Stimulated activated naive CD8-positive, alpha-beta T cell treated with anti-CD3 and anti-CD28 coated beads, Interleukin-15, amount 100 ng/mL, for 72 hours (primary cell): Measurements from ENCODE around the gene RGL4.
A peak's percentile ranks its signal among the peaks of the same experiment; 100 is the strongest.
"Not testable (repeated sequence)": the region's sequence is repeated elsewhere in the genome, so short reads cannot be mapped to it uniquely, and the experiment has no call there.

Experiments
- ATAC-seq: fragments of 150-1000 bp; cut with Tn5 transposase; 2 replicates; pipeline ENCODE4 v1.10.0; 2021; ENCODE audit warnings: mild to moderate bottlenecking, moderate library complexity
- DNase-seq, 2 donors: peaks; one replicate each; pipeline ENCODE4 v3.0.0; 2021 to 2022
- H3K27ac Mint-ChIP-seq, 2 donors: one replicate each; pipeline ENCODE4 v1.8.0; 2022; ENCODE audit warnings: mild to moderate bottlenecking in 2 of 2, mixed read lengths in 2 of 2, moderate library complexity in 2 of 2
- H3K27me3 Mint-ChIP-seq: one replicate; pipeline ENCODE4 v1.8.0; 2022; ENCODE audit warnings: mixed read lengths
- H3K4me1 Mint-ChIP-seq: one replicate; pipeline ENCODE4 v1.8.0; 2022; ENCODE audit warnings: mild to moderate bottlenecking, mixed read lengths
- H3K4me3 Mint-ChIP-seq, 2 donors: one replicate each; pipeline ENCODE4 v1.8.0; 2022; ENCODE audit warnings: mild to moderate bottlenecking in 2 of 2, mixed read lengths in 2 of 2, moderate library complexity in 1 of 2
- H3K9me3 Mint-ChIP-seq, 2 donors: one replicate each; pipeline ENCODE4 v1.8.0; 2022; ENCODE audit warnings: mixed read lengths in 2 of 2

RGL4 gene

DNA sequence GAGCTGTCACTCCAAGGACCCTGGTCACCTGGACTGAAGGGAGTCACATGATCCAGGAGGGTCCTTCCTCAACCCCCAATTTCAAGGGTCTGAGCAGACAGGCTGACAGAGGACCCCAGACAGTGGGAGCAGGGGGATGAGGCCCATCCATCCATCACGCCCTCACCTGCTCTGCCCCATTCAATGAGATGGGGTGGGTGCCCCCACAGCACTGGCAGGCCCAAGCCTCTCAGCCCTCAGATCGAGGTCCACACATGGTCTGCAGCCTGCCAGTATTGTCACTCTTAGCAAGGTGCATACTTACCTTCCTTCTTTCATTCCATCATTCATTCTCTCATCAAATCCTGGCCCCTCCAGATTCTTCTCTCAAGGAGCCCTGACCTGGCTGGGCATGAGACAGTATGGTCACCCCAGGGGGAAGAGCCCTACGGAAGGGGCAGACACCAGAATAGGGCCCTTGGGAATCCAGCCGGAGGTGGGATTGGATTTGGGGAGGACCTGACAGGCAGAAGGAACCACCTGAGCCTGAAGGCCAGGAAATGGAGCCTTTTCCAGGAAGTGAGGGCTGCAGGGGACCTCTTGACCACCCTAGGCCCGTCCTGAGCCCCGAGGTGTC lies 15.8 kb upstream of the RGL4 start:
- H3K4me1 Mint-ChIP-seq, result peaks cover 17% of the 10 kb centered on the region
- H3K27me3 Mint-ChIP-seq, H3K4me3 Mint-ChIP-seq, ATAC-seq, DNase-seq, H3K27ac Mint-ChIP-seq, H3K9me3 Mint-ChIP-seq: not testable (repeated sequence)

DNA sequence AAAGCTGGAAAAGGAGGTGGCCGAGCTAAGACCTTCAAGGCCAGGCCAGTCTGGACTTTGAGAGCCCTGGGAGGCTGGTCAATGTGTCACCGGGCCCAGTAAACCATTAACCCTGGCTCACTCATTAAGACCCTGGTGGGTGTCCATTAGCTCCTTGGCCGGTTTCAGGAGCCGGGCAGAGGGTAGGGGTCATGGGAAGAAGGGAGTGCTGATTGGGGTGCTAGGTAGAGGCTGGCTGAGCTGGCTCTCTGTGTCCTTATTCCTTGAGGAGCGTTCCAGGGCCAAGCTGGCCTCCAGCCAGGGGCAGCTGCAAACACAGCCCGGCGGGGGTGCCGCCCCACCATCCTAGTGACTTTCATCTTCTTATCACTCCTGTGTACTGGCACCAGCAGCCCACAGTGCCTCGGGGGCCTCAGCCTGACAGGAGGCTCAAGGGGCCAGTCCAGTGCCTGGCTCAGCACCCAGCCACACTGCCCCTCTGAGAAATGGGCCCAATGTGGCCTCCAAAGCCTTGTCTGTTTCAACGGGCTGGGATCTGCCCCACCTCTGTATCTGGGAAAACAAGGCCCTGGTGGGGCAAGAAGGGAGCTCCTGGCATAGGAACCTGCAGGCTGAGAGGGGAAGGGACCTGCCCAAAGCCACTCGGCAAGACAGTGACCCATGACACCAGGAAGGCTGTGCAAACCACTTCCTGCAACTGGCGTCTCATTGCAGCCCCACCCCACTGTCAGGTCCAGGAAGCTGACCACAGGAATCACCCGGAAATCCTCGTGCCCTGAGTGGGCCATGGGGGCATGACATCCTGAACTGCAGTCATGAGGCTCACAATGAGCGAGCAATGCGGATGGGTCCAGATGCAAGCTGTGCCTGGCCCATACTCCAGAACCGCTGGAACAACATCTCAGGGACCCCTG lies 15.1 kb upstream of the RGL4 start:
- Mint-ChIP-seq H3K27ac (no peak overlapping the region), H3K4me3 (no peak overlapping the region), H3K4me1 (peaks cover 17% of the 10 kb centered on the region), H3K9me3 (no peaks in the 10 kb centered on the region), H3K27me3 (no peaks in the 10 kb centered on the region)
- DNase-seq, result no peak
- ATAC-seq, result no peak

DNA sequence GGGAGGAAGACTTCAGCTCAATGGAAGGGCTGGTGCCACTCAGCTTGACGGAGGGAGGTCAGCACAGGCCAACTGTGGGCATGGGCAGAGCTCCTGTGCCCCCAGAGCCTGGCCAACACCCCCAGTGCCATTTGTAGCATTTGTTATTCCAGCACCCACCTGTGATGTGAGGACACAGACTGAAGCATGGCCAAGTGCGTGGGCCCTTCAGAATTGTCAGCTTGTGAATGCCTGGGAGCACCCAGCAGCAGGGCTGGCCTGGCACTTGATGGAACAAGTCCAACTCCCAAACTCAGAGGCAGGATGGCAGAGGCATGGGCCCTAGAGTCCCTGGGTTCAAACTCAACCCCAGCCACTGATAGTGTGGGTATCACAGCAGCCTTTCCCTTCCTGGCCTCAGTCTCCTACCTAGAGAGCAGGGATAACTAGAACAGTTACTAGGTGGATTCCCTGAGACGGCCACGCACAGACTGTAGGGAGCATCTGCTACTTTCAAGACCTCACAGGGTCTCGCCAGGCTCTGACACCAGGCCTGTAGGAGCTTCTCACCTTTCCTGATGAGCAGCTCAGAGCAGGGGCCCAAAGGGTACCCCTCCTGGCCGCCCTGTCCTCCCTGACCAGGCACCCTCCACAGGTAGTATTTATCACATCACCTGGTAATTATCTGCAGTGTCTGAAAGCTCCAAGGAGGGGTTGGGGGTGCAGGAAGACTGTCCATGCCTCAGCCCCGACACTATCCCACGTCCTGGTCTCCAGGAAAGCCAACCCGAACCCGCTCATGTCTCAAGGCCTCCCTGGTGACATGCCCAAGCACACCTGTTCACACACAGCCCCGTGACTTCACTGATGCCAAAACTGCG lies 13.7 kb upstream of the RGL4 start:
- not testable (repeated sequence) for H3K4me3 Mint-ChIP-seq, H3K9me3 Mint-ChIP-seq, ATAC-seq, H3K27me3 Mint-ChIP-seq, DNase-seq
- Mint-ChIP-seq H3K4me1 (peaks cover 17% of the 10 kb centered on the region), H3K27ac (peak overlapping the region; percentile 29 to 52)

DNA sequence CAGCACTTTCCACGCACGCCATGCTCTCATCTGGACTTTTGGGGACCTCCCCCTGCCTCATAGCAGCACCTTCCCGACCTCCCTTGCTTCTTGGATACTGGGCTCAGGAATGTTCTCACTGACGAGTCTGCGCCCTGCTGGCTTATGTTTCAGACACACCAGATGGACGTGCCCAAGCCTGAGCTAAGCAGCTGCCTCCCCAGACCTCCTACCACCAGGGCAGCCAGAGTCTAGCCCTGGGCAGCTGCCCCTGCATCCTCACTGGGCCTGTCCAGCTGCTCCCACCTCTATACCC lies 13.2 kb upstream of the RGL4 start:
- Mint-ChIP-seq H3K4me3 (no peak overlapping the region), H3K27me3 (no peaks in the 10 kb centered on the region), H3K27ac (peak overlapping the region; percentile 52 to 82), H3K4me1 (peaks cover 14% of the 10 kb centered on the region), H3K9me3 (no peaks in the 10 kb centered on the region)
- DNase-seq (no peak), ATAC-seq (no peak)

DNA sequence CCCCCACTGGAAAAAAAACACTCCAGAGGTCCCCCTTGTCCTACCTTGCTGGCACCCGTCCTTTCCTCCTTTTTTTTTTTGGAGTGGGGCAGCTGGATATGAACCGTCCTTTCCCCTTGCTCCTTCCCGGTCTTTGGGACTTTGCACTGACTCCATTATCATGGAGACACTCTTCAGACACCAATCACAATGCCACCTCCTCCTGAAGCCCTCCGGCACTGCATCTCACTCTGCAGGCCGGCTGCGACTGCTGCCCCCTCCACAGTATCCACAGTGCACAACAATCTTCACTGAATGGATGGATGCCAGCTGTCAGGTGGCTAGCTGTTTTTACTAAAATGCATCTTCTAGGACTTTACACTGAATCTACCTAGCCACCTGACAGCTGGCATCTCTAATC lies 12.7 kb upstream of the RGL4 start:
- no peak for DNase-seq
- peak overlapping the region in 1 of 2 donors; percentile 21 for H3K27ac Mint-ChIP-seq
- H3K9me3 Mint-ChIP-seq, result no peaks in the 10 kb centered on the region

DNA sequence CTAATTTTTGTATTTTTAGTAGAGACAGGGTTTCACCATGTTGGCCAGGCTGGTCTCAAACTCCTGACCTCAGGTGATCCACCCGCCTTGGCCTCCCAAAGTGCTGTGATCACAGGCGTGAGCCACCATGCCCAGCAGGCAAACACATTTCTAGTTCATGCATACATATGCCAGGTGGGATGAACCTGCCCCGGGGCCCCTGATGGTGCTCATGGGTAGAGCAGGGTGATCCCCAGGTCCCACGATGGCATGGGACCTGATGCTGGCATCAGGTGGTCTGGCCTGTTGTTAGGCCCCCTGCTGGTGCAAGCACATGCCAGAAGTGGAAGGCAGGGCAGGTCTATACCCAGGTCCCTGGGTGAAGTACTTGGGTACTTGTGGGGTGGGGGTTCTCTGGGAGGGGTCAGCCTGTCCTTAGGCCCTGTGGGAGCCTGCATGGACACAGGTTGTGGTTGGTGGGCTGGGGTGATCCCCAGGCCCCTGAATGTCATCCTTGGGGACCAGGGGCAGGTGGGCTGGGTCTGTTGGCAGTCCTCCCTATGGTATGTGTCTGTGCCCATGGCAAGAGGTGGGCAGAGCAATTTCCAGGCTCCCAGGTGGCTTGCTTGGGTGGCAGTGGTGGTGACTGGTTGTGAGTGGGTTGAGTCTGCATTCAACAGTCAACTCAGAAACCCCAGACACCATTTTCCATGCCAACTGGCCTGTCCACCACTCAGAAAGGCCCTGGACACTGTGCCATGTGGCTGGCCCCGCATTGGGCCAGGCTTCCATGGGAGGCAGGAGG lies 9.6 kb upstream of the RGL4 start:
- no peaks in the 10 kb centered on the region for H3K27me3 Mint-ChIP-seq
- peaks cover 14% of the 10 kb centered on the region for H3K4me1 Mint-ChIP-seq
- no peak for ATAC-seq
- peak overlapping the region in 1 of 2 donors; percentile 30 for H3K27ac Mint-ChIP-seq
- no peaks in the 10 kb centered on the region for H3K9me3 Mint-ChIP-seq
- no peak for DNase-seq
- H3K4me3 Mint-ChIP-seq, result peak overlapping the region in 1 of 2 donors; percentile 7

More for the DNA sequence above, 12.7 kb upstream of the RGL4 start:
- Mint-ChIP-seq H3K27me3 (no peaks in the 10 kb centered on the region), H3K4me1 (peaks cover 11% of the 10 kb centered on the region), H3K4me3 (no peak overlapping the region)
- no peak for ATAC-seq

DNA sequence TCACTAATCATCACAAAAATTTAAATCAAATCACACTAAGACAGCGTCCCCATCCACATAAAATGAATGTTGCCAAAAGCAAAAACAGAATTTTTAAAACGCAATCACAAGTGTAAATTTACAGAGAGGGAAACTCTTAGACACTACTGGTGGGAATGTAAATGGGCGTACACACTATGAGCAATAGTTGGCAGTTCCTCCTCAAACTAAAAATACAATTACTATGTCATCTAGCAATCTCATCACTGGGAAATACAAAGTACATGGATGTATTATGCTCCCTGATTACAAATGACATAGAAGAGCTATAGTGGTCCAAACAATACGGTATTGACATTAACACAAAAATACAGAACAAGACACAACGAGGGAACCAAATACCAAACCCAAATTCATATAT lies 8.7 kb upstream of the RGL4 start:
- ATAC-seq (no peak), DNase-seq (no peak)
- H3K9me3 Mint-ChIP-seq, result no peaks in the 10 kb centered on the region
- peaks cover 23% of the 10 kb centered on the region for H3K4me1 Mint-ChIP-seq
- peak overlapping the region in 1 of 2 donors; percentile 16 for H3K27ac Mint-ChIP-seq
- H3K27me3 Mint-ChIP-seq, result no peaks in the 10 kb centered on the region
- no peak overlapping the region for H3K4me3 Mint-ChIP-seq

DNA sequence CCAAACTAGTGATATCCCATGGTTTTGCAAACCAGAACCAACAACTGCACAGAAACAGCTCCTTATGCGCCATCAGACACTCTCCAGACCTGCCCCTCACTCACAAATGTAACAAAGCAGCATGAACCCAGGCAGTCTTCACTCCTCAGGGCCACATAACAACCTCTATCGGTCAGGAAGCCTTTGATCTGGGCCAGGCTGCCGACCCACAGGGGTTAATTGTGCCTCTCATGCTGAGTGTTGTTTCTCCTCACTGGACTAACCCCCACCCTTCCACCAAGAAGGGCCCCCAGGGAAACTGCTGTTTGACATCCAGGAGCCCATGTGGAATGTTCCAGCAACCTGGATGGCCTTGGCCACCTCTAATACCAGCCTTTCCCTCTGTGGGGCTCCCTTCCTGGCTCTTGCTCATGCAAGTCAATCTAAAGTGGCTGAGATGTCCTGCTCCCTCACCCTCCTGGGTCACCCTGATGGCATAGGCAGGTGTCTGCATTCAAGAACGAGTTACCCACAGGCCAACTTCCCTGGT lies 7.9 kb upstream of the RGL4 start:
- DNase-seq, result no peak
- peaks cover 22% of the 10 kb centered on the region for H3K4me1 Mint-ChIP-seq
- H3K9me3 Mint-ChIP-seq, result no peaks in the 10 kb centered on the region
- no peak overlapping the region for H3K27ac Mint-ChIP-seq
- H3K27me3 Mint-ChIP-seq, result no peaks in the 10 kb centered on the region
- ATAC-seq, result no peak
- H3K4me3 Mint-ChIP-seq, result no peak overlapping the region

DNA sequence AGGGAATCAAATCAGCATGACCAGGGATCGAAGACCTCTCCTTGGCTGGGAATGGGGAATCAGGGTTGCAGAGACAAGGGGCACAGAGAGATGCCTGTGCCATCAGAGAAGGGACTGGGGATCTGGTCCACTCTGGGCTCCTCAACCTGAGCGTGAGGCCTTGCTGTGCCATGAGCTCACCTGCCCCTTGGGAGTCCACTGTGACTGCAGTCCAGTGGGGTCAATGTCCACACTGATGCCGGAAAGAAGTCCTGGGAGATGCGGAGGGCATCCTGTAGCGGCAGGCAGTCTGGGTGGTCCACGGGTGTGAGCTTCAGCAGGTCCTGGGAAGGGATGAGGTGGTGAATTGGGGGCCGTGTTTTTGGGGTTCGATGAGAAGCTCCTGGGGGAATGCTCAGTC lies 7.3 kb upstream of the RGL4 start:
- ATAC-seq, result no peak
- no peaks in the 10 kb centered on the region for H3K9me3 Mint-ChIP-seq
- H3K4me3 Mint-ChIP-seq, result no peak overlapping the region
- no peaks in the 10 kb centered on the region for H3K27me3 Mint-ChIP-seq
- peak overlapping the region; percentile 22 to 74 for H3K27ac Mint-ChIP-seq
- peaks cover 18% of the 10 kb centered on the region for H3K4me1 Mint-ChIP-seq
- DNase-seq, result no peak

DNA sequence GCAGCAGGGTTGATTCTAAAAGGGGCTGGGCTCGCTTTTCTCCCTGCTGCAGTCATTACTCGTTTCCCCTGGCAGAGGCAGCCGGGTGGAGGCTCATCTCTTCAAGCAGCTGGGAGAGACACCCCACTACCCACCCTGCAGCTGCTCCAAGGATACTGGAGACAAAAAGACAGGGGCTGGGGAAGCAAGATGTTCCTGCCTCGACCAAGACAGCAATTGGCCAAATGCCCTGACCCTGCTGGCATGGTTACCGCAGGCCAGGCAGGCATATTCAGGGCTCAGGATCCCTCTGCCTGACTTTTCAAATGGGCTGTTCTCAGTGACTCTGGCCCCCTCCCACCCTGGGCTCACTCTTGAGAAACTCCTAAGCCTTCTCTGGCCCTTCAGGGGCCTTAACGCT lies 6.8 kb upstream of the RGL4 start:
- H3K27me3 Mint-ChIP-seq, result no peaks in the 10 kb centered on the region
- H3K9me3 Mint-ChIP-seq, result no peaks in the 10 kb centered on the region
- DNase-seq (no peak), ATAC-seq (no peak)
- no peak overlapping the region for H3K27ac Mint-ChIP-seq
- H3K4me1 Mint-ChIP-seq, result peaks cover 18% of the 10 kb centered on the region
- no peak overlapping the region for H3K4me3 Mint-ChIP-seq

DNA sequence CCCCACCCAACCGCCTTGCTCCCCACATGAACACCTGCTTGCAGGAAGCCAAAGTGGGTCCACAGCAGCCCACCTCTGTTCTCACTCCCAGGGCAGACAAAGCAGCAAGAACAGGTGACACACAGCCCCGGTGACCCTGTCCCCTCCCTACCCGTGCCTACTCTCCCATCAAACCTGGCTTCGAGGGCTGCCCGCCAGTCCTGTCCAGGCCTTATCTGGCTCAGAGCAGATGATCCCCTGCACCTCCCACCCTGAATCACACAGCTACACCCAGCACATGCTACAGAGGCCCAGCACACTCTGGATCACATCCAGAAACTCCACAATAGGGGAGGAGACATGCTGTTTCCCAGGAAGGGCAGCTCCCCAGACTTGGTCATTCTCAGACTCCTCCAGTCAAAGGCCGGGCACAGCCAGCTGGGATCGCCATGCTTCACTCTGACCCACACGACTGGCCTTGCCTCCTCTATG lies 6.2 kb upstream of the RGL4 start:
- no peak for ATAC-seq
- Mint-ChIP-seq H3K4me1 (peaks cover 18% of the 10 kb centered on the region), H3K4me3 (no peak overlapping the region), H3K27ac (no peak overlapping the region), H3K9me3 (no peaks in the 10 kb centered on the region), H3K27me3 (no peaks in the 10 kb centered on the region)
- DNase-seq, result no peak

DNA sequence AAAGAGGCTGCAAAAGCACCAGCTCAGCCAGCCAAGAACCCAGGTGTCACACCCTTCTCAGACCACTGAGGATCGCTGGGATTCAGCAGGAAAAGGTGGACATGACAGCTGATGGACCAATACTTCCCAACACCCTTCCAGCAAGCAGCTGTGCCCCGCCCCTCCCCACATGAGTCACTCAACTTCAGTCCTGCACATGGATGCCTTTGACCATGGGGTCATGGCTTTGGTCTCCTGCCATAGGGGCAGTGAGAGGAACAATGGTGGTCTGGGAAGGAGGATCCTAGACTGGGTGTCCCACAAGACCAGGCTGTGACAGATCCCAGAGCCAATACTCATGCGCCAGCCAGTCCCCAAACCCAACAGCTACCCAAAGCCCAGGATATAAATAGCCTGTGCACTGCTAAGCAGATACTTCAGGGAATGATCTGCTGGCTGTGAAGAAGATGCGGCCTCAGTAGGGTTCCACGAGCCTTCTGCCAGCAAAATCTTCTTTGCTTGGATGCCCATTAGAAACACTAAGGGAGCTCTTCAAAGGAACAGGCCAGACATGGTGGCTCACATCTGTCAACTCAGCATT lies 5.5 kb upstream of the RGL4 start:
- Mint-ChIP-seq H3K27me3 (no peaks in the 10 kb centered on the region), H3K4me3 (no peak overlapping the region), H3K27ac (peak overlapping the region in 1 of 2 donors; percentile 83), H3K4me1 (peaks cover 18% of the 10 kb centered on the region), H3K9me3 (no peaks in the 10 kb centered on the region)
- no peak for DNase-seq
- ATAC-seq, result no peak

DNA sequence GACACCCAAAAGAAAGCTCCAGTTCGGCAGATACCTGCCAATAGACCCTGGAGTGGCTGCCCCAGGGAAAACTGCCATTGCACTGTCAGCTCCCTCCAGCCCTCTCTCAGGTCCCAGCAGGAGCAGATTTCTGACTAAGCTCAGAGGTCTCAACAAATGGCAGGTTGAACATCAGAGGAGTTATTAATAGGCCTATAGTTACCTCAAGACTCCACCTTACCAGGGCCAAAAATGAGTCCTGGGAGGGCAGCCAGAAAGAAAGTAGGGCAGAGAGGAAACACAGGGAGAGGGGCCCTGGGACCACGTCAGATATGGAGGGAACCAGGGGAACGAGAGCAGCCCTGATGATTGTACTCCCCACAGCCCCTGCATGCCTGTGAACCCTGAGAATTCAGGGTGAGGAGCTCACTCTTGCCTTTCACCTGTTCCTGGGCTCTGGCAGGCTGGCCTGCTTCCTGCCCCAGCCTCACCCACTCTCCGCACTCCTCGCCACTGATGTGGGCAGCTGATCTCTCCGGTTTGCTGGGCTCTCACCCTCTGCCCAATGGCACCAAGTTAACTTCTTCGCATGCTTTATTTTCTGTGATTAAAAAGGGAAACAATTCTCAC lies 4.3 kb upstream of the RGL4 start:
- Mint-ChIP-seq H3K4me1 (peaks cover 18% of the 10 kb centered on the region), H3K4me3 (no peak overlapping the region), H3K27ac (peak overlapping the region in 1 of 2 donors; percentile 56), H3K27me3 (no peaks in the 10 kb centered on the region), H3K9me3 (no peaks in the 10 kb centered on the region)
- no peak for DNase-seq
- no peak for ATAC-seq

DNA sequence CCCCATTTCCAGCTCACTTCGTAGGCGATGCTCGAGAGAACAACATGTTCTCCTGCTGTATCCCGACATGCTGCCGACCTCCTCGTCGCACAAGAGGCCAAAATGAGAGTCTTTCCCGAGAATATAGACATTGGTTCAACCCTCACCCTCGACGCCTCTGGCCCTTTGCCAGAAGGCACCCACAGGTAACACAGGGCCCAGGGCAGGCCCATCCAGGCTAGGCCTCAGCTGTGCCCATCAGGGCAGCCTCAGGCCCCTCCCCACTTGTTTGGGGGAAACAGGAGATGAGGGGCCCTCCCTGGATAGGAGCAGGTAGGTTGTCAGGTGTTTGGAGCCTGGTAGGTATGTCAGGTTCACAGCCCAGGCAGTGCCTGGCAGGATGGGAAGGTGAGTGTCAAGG lies 2.7 kb upstream of the RGL4 start:
- H3K4me3 Mint-ChIP-seq, result no peak overlapping the region
- no peak overlapping the region for H3K27ac Mint-ChIP-seq
- peaks cover 25% of the 10 kb centered on the region for H3K4me1 Mint-ChIP-seq
- DNase-seq, result no peak
- no peaks in the 10 kb centered on the region for H3K27me3 Mint-ChIP-seq
- ATAC-seq, result no peak
- H3K9me3 Mint-ChIP-seq, result no peaks in the 10 kb centered on the region
